DMS79 treated with DMSO at 0.1 percent for 48 hours (cell line): Measurements from ENCODE around the gene DLL3.

Experiments
- DNase-seq: peaks from one replicate; lab custom pipeline; 2025; lab: John Stamatoyannopoulos, UW

DLL3 gene

DNA sequence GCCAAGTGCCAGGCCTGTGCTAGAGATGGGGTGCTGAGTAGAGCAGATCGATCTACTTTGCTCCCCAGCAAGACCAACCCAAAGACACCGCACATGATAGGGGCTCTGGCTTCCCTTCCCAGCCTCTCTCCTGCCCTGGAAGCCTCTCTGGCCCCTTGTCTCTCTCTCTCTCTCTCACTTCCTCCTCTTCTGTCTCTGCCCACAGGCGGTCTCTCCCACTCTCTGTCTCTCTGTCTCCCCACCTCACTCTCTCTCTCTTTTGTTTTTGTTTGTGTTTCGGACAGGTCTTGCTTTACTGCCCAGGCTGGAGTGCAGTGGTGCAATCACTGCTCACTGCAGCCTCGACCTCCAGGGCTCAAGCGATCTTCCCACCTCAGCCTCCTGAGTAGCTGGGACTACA, 17.5 kb downstream of the DLL3 start:
- peak; percentile 41 for DNase-seq

GRCh38 chr19:39517432-39517831, 18.7 kb downstream of the DLL3 start:
- no peak for DNase-seq

- no peak for DNase-seq
Measured at GRCh38 chr19:39518458-39518857, 19.7 kb downstream of the DLL3 start.

- DNase-seq: no peak
Measured at GRCh38 chr19:39518975-39519374, 20.2 kb downstream of the DLL3 start.

- no peak for DNase-seq
Measured at GRCh38 chr19:39520541-39521484, 22.1 kb downstream of the DLL3 start.

DNA sequence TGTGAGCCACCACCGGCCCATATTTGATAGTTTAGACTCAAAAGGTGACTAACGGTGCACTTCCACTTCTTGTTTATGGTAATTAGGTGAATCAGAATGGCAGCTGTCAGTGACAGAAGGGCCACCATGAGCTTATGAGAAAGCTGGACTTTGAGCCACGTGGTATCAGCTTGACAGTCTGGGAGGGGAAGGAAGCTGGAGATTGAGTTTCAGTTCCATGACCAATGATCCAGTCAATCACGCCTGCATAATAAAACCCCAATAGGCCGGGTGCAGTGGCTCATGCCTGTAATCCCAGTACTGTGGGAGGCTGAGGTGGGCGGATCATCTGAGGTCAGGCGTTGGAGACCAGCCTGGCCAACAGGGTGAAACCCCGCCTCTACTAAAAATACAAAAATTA, 25.7 kb downstream of the DLL3 start:
- DNase-seq: no peak

DNA sequence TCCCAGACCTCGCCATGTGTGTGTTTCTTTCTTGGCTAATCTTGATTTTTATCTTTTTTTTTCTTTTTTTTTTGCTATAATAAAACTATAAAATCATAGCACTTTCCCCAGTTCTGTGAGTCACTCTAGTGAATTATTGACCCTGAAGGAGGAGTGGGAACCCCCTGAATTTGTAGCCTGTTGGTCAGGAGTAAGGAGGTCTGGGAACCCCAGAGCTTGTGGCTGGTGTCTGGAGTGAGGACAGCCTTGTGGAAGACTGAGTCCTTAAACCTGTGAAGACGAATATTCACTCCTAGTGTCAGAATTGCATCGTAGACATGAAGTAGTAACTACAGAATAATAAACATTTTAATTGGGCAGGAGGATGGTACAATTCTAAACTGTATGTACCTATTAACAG, 26.5 kb downstream of the DLL3 start:
- DNase-seq: no peak

DNA sequence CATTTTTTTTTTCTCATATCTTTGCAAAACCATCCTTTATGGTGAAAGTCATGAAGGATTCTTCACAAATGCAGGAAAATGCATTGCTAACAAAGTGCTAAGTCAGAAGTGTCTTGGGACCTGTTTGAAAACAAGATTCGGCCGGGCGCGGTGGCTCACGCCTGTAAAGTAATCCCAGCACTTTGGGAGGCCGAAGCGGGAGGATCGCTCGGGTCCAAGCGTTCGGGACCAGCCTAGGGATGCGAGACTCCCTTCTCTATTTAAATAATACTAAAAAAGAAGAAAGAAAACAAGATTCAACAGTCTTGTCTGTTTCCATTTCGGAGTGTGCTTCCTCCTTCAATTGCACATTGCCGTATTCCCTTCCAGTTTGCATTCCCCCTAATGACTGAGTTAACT, 33.1 kb downstream of the DLL3 start:
- DNase-seq: no peak

GRCh38 chr19:39532233-39533002, 33.7 kb downstream of the DLL3 start, which contains the start of gene EID2B:
Gene EID2B, minus strand, starts transcription at chr19:39532852. Its CDS starts 50 bp downstream, at chr19:39532802.
- DNase-seq: peak; percentile 97

GRCh38 chr19:39533003-39533512, 34.3 kb downstream of the DLL3 start:
- no peak for DNase-seq

- DNase-seq: no peak
Measured at GRCh38 chr19:39533791-39534190, 35.0 kb downstream of the DLL3 start.

GRCh38 chr19:39539165-39539517, 40.4 kb downstream of the DLL3 start:
- DNase-seq: no peak

- DNase-seq: peak; percentile 94
Measured at GRCh38 chr19:39539518-39540332, 41.0 kb downstream of the DLL3 start, which contains the start of gene EID2. Gene EID2, minus strand, starts transcription at chr19:39540161. Its CDS starts 82 bp downstream, at chr19:39540079.

DNA sequence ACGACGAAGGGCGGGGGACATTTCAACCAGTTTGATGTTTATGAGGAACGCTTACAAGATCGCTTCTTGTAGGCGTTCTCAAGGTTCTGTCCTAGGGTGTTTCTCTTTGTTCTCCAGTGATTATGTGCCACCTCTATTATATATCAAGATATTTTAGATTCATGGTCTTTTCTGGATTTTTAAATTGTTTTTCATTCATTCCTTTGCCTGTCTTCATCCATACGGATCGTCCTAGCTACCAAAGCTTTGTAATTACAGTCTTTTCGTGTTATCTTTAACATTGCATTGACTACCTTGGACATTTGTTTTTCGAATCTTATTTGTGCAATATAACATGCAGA, 41.6 kb downstream of the DLL3 start:
- DNase-seq: no peak

DNA sequence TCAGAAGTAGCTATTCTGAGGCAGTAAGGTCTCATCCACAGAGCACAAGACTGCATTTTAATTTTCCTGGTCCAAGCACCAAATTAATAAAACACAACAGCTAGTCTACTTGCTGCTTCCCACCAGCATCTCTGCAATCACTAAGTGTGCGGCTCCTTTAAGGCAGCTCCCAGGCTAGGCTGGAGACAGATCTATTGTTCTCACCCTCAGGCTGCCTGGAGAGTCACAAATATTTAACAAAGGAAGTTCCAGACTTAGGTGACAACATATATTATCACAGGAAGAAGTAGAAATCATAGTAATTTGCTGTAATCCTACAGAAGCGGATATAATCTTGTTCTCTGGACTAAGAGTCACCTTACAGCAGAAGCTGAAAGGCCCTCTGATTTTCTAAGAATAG, 43.5 kb downstream of the DLL3 start:
- DNase-seq: no peak

DNA sequence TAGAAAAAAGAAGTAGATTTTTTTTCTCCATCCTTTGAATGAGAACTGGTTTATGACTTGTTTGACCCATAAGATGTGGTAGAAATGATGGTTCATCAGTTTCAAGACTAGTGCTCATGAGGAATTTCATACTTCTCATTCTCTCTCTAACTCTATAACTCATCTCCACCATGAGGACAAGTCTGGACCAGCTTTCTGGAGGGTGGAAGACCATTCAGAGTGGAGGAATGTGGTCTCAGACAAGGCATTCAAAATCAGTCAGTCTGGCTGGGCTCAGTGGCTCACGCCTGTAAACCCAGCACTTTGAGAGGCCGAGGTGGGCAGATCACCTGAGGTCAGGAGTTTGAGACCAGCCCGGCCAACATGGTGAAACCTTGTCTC, 44.7 kb downstream of the DLL3 start:
- DNase-seq: no peak

GRCh38 chr19:39544226-39544903, 45.6 kb downstream of the DLL3 start:
- no peak for DNase-seq

DNA sequence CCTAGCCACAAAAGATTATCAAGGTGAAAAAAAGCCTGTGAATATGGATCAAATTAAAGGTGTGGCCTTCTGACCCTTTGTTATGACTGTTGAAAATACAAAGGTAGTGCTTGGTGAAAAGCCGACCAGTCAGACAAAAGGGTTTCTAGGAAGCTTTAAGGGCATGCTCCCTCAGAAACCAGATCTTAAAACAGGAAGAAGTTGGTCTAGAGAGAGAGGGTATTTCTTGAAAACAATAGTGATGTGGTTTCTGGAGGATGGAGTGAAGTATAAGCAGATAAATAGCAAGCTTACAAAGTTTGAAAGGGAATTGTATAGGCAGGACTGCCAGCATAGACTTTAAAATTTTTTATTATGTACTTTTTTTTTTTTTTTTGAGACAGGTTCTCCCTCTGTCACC, 46.2 kb downstream of the DLL3 start:
- DNase-seq: no peak

- no peak for DNase-seq
Measured at GRCh38 chr19:39546599-39546998, 47.9 kb downstream of the DLL3 start.

DNA sequence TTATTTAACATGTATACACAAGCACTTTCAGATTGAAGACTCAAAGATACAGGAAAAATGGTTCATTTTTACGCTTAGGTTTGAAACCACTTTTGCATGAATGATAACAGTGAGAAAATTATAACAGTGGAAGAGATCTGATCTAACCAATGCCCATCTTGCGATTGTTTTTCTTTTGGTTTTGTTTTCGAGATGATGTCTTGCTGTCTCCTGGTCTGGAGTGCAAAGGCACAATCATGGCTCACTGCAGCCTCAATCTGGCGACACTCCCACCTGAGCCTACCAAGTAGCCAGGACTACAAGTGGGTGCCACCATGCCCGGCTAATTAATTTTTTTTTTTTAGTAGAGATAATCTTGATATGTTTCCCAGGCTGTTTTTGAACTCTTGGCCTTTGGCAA, 51.5 kb downstream of the DLL3 start:
- no peak for DNase-seq

DNA sequence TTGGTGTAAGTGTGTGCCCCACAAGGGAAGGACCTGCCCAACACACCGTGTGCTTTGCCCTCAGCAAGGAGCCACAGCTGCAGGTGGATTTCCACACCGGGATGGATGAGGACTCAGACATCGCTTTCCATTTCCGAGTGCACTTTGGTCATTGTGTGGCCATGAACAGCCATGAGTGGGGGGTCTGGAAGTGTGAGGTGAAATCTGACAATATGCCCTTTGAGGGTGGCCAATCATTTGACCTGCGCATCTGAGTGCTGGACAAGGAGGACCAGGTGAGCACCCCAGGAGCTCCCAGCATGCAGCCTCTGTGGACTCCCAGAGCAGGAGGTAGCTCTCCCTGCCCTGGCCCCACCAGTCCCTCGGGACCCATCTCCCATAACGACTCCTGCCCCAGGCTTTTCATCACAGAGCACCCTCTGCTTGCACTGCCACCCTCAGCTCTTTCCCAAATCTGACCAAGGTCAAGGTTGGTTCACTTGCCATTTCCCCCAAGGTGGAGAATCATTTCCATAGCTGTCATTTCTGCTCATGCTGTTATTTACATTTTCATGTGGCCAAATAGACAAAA, 54.4 kb downstream of the DLL3 start:
- DNase-seq: no peak
